ENCODE results near the gene LDLRAD2.
"Not testable (repeated sequence)": the region's sequence is repeated elsewhere in the genome, so short reads cannot be mapped to it uniquely, and the experiment has no call there.

Gene LDLRAD2

DNA sequence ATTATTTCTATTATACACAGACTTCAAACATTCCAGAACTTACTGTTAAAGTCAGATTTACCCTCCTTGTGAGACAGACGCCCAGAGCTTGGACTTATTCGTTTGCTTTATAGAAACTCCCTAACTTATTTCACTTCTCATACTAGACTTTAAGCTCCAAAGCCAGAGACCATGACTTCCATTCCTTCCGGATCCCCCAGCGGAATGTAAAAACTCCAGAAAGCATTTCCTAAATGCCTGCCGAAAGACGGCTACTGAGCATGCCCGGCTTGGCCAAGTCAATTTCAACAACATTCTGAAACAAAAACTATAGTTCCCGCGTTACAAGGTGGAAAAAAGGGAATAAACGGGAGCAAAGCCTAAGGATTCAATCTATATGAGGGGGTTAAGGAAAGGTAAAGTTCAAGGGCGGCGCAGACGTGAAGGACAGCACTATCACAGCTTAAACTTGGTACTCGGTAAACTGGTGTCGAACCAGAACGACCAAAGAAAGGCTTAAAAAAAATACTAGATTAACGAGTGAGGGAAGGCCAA, 30.2 kb upstream of the LDLRAD2 start:
- peak overlapping the region; percentile 70 for H3K4me3 ChIP-seq (replicated peaks; ENCODE audit: low read depth, low read length)
- DNase-seq (ENCODE audit: extremely low read depth, low read depth), result no peak
- no peak for TF ChIP-seq CTCF (IDR thresholded peaks at IDR 0.05; ENCODE audit: low read depth, low read length, missing control alignments)

DNA sequence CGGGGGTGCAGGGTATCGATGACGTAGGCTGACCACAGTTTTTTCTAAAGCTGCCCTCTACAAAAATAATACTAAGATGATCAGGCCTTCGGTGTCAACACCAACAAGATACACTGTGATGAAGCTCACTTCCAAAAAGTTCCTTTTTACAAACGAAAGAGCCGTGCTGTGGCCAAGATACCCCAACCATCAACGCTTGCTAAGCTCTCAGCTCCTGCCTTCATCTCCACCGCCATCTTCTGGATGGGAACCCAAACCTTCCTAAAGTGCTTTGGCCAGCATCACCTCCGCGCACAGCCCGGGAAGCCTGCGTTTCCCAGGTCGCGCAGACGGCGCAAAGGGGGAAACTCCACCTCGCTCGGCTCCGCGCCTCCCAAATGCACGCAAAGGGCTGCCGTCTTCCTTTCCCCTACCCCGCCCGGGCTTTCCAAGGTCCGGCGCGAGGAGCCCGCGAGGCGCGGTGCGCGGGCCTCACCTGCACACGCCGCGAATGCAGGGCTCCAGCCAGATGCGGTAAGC, 29.7 kb upstream of the LDLRAD2 start:
- TF ChIP-seq CTCF (IDR thresholded peaks at IDR 0.05; ENCODE audit: low read depth, low read length, missing control alignments), result peak; percentile 12
- no peak for DNase-seq (ENCODE audit: extremely low read depth, low read depth)
- H3K4me3 ChIP-seq (replicated peaks; ENCODE audit: low read depth, low read length), result peak overlapping the region; percentile 70

GRCh38 chr1:21782868-21783678, 29.0 kb upstream of the LDLRAD2 start, which contains the start of gene USP48:
USP48 (minus strand) TSS chr1:21783149; CDS start chr1:21782957, 192 bp downstream.
- peak within 1 kb of the TSS; percentile 70 for H3K4me3 ChIP-seq (replicated peaks; ENCODE audit: low read depth, low read length)
- DNase-seq (ENCODE audit: extremely low read depth, low read depth), result peak; percentile 79
- no peak for TF ChIP-seq CTCF (IDR thresholded peaks at IDR 0.05; ENCODE audit: low read depth, low read length, missing control alignments)

- TF ChIP-seq CTCF (IDR thresholded peaks at IDR 0.05; ENCODE audit: low read depth, low read length, missing control alignments), result no peak
- DNase-seq (ENCODE audit: extremely low read depth, low read depth), result peak; percentile 87
- H3K4me3 ChIP-seq (replicated peaks; ENCODE audit: low read depth, low read length), result peak overlapping the region; percentile 70
Observed at GRCh38 chr1:21783679-21784603, 28.1 kb upstream of the LDLRAD2 start.

GRCh38 chr1:21785764-21786163, 26.3 kb upstream of the LDLRAD2 start:
- DNase-seq (ENCODE audit: extremely low read depth, low read depth); H3K4me3 ChIP-seq (replicated peaks; ENCODE audit: low read depth, low read length): not testable (repeated sequence)

DNA sequence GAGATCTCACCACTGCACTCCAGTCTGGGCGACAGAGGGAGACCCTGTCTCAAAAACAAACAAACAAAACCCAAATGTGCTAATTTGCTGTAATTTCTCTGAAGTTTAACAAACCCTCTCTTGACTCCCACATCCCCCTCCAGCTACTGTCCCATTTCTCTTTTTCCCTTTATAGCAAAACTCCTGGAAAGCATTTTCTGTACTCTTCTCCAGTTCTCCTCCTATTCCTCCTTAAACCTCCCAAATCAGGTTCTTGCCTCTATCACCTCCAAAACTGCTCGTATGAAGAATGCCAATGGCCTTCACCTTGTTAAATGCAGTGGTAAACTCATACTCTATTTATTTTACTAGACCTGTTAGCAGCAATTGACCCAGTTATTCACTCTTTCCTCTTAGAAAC, 25.4 kb upstream of the LDLRAD2 start:
- no peak for DNase-seq (ENCODE audit: extremely low read depth, low read depth)
- no peak for TF ChIP-seq CTCF (IDR thresholded peaks at IDR 0.05; ENCODE audit: low read depth, low read length, missing control alignments)
- no peak overlapping the region for H3K4me3 ChIP-seq (replicated peaks; ENCODE audit: low read depth, low read length)
